ENCODE data around the gene OR6M1.
A peak's percentile ranks its signal among the peaks of the same experiment; 100 is the strongest.

The OR6M1 gene, protein sequence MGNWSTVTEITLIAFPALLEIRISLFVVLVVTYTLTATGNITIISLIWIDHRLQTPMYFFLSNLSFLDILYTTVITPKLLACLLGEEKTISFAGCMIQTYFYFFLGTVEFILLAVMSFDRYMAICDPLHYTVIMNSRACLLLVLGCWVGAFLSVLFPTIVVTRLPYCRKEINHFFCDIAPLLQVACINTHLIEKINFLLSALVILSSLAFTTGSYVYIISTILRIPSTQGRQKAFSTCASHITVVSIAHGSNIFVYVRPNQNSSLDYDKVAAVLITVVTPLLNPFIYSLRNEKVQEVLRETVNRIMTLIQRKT

DNA sequence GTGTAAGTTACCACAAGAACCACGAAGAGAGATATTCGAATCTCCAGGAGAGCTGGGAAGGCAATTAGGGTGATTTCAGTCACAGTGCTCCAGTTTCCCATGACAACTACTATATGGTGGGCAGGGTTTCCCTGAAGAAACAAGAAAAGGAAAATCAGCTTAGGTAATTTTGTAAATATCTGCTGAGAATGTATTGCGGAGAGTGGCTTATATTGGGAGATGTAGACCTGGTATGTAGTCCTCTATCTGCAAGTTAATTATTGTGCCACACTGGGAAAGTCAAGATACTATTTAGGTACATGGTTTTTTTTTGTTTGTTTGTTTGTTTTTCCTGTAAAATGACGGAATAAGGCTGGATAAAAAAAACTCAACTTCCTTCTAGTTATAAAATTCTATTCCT, at the start of gene OR6M1:
TSS of gene OR6M1 (minus strand) at position 101 of the 400 bp plus-strand sequence. CDS start at position 101, 0 bp downstream.
- no peak for DNase-seq (ENCODE audit: low spot score)

DNA sequence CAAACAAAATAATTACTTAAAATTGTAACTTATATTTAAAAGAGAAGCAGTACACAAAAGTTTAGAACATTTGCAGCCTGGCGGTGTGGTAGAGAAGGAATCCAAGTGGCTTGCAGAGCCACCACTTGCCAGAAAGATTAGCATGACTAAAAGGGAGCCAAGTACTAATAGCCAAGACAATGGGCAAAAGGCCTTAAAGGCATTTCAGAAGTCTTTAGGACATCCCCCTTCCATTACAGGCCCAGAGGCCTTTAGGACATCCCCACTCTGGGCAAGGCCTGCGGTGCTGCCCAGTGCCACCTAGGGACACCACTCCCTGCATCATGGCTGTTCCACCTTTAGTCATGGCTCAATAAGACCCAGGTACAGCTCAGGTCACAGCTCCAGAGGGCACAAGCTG, 46.9 kb upstream of the OR6M1 start:
- no peak for DNase-seq (ENCODE audit: low spot score)

DNA sequence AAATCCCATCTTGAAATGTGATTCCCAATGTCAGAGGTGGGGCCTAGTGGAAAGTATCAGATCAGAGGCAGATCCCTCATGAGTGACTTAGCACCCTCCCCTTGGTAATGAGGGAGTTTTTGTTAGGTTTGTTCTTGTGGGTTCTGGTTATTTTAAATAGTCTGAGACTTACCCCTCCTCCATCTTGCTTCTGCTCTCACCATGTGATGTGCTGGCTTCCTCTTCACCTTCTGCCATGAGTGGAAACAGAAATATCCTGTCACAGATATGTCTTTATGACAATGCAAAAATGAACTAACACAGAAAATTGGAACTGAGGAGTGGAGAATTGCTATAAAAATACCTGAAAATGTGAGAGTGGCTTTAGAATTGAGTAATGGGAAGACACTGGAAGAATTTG, 46.2 kb upstream of the OR6M1 start:
- DNase-seq (ENCODE audit: low spot score): no peak

DNA sequence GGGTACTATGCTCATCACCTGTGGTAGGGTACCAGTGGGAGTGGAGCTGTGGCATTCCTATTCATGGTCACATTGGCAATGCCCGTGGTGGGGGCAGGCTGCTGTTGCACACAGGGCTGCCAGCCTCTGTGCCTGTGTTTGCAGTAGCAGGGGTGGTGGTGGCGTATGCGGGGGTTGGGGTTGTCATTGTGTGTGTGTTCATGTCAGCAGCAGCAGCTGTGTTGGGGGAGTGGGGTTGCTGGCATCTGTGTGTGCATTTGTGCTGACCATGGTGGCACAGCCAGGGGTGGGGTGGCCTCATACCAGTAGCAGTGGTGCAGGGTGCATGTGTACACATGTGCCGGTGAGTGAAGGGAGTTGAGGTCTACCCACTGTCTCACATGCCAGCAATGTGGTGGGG, 45.0 kb upstream of the OR6M1 start:
- no peak for DNase-seq (ENCODE audit: low spot score)

DNA sequence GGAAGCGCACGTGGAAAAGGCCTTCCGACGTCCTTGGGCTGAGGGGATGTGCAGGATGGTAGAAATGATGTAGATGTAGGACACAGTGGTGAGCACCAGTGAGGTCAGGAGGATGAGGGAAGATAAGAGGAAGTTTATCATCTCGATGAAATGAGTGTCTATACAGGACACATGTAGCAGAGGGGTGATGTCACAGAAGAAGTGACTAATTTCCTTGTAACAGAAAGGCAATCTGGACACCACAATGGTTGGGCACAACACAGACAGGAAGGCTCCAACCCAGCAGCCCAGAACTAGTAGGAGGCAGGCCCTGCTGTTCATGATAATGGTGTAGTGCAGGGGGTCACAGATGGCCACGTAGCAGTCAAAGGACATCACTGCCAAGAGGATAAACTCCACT, 35.0 kb upstream of the OR6M1 start:
- no peak for DNase-seq (ENCODE audit: low spot score)

DNA sequence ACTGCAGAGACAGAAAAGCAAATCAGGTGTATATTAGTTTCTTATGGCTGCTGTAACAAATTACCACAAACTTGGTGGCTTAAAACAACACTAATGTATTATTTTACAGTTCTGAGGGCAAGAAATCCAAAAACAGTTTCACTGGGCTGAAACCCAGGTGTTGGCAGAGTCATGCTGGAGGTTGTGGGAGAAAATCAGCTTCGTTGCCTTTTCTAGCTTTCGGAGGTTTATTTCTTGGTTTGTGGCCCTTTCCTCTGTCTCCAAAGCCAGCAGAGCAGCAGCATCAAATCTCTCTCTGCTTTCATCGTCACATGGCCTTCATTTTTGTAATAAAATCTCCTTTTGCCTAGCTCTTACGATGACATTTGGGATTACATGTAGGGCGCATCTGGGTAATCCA, 33.0 kb upstream of the OR6M1 start:
- no peak for DNase-seq (ENCODE audit: low spot score)

DNA sequence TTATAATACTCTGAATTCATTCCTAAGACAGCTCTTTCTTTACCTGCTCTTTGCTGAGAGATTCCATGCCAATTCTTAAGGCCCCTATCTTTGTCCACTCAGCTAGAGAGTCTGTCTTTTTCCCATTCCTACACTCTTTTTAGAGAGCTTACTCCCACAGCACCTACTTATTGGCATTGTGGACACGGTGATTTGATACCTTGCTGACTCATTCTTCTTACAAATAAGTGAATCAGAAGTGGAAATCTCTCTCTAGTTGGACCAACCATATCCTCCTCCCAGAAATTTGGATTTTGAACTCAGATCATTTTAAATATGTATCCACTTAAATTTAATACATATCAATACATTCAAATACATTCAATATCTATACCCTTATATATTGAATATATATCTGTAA, 32.5 kb upstream of the OR6M1 start:
- no peak for DNase-seq (ENCODE audit: low spot score)

DNA sequence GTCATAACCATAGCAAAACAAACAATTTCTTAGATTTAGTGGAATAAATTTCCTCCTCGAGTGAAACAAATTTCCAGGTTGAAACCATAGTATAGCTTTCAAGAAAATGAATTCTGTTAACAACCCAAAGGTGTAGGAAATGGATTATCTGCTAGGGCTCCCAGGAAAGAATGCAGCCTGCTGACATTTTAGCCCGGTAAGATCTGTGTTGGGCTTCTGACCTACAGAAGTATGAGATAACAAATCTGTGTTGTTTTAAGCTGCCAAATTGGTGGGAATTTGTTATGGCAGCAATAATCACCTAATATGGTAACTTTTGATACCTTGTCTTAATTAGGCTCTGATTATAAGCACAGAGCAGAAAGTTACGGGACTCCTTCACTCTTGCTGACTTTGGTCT, 32.0 kb upstream of the OR6M1 start:
- no peak for DNase-seq (ENCODE audit: low spot score)

DNA sequence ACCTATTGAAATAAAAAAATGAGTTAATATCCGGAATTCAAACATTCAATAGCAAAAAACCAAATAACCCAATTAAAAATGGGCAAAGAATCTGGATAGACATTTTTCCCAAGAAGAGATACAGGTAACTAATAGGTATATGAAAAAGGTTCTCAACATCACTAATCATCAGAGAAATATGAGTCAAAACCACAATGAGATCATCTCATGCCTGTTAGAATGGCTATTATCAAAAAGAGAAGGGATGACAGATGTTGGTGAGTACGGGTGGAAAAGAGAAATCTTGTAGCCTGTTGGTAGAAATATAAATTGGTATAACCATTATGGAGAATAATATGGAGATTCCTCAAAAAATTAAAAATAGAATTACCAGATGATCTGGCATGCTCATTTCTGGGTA, 26.9 kb upstream of the OR6M1 start:
- DNase-seq (ENCODE audit: low spot score): no peak

DNA sequence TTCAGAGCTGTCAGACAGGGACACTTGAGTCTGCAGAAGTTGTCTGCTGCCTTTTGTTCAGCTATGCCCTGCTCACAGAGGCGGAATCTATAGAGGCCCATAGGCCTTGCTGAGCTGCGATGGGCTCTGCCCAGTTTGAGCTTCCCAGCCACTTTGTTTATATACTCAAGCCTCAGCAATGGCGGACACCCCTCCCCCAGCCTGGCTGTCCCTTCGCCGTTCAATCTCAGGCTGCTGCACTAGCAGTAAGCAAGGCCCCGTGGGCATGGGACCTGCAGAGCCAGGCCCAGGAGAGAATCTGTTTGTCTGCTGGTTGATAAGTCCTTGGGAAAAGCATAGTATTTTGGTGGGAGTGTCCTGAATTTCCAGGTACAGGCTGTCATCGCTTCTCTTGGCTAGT, 23.6 kb upstream of the OR6M1 start:
- DNase-seq (ENCODE audit: low spot score): no peak

DNA sequence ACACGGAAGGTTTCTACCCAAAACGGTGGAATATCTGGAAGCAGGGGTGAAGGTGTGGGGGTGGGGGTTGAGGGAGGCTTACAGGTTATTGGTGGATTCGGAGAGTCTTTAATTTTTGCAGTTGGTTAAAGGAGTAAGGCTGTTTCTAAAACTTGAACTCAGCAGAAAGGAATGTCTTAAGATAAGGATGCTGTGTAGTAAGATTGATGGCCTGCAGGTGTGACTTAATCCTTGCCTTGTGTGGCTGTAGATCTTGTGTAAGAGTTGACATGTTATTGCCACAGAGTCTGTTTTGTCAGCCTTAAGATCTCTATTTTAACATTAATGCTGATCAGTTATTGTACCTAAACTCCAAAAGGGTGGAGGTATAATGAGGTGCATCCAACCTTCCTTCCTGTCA, 16.4 kb upstream of the OR6M1 start:
- DNase-seq (ENCODE audit: low spot score): no peak

DNA sequence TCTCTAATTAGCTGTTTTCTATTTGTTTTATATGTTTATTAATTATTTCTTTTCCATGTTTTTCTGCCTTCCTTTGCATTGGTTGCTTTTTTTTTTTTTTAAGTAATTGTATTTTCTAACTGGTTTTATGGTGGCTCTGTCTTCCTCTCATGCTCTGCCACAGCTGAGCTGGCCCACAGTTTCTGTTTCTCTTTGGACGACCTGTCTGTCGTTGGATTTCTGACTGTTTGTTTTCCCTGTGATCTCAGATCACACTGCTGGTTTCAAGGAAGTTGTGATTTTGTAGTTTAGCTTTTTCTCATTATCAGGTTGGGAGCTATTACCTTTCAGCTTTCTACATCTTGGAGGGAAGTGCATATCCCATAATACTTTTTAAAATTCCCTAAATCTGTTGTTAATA, 15.9 kb upstream of the OR6M1 start:
- DNase-seq (ENCODE audit: low spot score): no peak

DNA sequence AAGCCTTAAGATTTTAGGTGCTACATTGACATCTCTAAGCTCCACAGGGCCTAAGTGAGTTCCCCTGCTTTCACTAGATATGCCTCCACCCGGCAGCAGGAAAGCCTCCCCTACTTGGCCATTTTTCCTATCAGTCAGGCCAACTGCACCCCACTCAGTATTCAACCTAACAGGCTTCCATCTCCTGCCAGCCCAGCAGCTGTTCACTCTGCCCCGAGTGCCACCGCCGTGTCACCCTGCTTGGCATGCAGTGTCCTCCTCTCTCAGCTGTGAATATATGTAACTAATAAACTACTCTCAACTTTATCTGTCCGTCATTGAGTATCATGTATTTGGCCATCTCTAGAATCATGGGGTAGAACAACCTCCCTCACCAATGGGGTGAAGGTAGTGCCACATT, 9.0 kb upstream of the OR6M1 start:
- no peak for DNase-seq (ENCODE audit: low spot score)

DNA sequence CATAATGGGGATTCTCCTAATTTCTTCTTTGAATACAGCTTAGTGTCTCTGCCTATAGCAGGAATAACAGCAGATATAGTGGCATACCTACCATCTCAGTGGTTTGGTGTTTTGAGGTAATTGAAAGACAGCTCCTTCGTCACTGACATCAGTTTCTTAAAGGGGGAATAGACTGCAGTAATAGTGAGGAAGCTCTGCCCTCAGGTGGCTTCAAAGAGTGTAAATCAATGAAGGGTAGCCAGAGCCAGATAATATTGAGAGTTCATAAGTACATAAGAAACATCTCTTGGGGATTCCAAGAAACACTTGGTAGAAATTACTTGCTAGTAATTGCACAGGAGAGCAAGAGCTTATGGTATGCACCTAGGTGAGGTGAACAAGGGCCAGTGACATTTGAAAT, 4.4 kb downstream of the OR6M1 start:
- DNase-seq (ENCODE audit: low spot score): no peak

DNA sequence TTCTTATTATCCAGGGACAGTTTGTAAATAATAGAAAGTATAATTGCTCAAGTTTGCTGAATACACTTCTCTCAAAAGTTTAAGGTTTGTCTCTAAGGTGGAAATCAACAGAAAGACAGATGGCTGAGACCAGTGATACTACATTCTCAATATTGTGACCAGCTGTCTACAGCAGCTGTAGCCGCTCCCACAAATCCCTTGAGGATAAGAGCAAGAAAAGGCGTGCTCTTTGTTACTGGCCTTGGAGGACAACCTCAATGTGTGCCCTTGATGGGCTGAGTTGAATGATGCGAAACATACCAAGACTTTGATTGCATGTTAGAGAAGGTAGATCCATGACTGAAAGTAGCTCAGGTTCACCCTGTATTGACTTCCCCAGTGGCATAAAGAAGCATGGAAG, 6.1 kb downstream of the OR6M1 start:
- no peak for DNase-seq (ENCODE audit: low spot score)

DNA sequence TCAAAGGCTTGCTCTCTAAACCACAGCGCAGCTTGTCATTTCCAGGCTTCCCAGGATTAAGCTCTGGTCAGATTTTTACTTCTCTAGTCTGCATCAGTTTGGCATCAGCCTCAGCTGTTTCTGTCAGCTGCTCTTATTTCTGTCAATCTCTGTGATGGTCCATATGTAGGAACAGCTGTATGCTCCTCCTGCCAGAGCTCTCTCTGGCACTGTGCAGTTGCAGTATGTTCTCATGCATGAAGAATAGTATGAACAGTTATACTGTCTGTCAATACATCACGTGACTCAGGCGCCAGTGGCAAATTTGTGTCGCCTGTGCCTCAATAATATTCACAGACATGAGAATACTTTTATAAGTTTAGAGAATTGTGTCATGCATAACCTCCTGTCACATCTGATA, 6.7 kb downstream of the OR6M1 start:
- no peak for DNase-seq (ENCODE audit: low spot score)

DNA sequence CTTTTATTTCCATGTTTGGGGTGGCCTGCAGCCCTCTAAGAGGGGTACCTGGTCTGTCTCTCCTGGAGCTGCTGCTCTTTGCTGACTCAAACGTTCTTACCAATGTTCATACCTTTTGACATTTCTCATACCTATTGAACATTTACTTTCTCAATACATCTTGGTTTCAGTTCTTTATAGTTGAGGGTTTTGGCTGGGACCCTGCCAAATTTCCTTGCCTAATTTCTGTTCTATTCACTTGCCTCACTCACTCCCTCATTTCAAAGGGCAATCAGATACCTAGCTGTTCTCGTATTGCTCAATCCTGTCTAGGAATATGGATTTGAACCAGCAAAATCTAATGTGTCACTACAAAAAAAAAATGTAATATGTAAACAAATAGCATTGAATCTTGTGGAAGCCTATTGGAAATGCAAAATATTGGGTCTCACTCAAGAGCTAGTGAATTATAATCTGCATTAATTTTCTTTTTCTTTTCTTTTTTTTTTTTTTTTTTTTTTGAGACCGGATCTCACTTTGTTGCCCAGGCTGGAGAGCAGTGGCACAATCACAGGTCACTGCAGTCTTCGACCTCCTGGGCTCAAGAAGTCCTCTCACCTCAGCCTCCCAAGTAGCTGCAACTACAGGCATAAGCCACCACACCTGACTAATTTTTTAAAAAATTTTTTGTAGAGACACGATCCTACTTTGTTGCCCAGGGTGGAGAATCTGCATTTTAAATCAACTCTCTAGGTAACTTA, 7.5 kb downstream of the OR6M1 start:
- DNase-seq (ENCODE audit: low spot score): no peak

DNA sequence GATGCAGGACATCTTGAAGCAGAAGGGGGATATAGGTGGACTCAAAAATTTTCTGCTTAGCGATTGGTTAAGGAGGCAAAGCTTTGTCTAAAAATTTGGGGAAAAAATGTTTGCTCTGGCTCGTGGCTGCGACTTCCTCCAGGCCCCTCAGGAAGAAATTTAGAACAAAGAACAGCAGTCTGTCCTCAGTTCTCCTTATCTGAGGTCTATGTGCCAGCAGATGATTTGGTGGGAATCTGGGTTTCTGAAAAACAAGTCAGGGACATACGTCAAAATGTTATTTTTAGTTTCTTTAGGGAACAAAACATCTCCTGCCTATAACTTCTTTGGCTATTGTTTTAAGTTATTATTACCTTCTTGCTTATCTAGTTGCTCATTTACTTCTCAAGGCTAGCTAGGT, 8.1 kb downstream of the OR6M1 start:
- DNase-seq (ENCODE audit: low spot score): no peak

DNA sequence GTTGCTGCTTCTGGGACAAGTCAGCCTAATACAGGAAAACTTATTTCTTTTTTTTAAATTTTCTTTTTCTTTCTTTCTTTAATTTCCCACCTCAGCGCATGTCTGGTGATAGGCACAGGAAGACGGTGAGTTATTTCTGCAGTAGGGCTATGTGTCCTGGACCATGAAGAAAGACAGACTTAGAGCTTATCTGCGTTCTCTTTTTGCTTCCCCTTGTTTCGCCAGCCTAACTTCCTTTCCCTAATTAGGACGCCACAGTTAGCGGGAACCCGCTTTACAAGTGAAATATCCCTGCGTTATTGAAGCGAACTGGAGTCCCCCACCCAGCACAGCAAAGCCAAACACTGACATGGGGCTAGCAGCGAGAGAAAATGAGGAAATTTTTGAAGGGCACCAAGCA, 8.6 kb downstream of the OR6M1 start:
- DNase-seq (ENCODE audit: low spot score): no peak

DNA sequence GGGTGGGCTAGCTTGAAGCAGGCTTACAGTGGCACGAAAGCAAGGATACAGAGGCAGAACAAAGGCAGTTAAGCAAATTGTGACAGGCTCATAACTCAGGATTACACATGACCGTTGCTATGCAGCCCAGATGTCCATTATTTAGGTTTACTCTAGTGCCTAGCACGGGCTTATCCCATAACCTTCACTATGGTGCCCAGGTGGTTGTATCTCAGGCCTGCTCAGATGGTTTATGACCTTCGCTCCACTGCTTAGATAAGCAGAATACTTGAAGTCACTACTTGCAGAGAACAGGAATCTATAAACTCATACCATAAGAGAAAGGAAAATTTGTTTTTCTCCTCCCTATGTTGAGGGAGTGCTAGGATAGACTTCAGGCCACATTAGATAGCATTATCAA, 9.0 kb downstream of the OR6M1 start:
- DNase-seq (ENCODE audit: low spot score): no peak

DNA sequence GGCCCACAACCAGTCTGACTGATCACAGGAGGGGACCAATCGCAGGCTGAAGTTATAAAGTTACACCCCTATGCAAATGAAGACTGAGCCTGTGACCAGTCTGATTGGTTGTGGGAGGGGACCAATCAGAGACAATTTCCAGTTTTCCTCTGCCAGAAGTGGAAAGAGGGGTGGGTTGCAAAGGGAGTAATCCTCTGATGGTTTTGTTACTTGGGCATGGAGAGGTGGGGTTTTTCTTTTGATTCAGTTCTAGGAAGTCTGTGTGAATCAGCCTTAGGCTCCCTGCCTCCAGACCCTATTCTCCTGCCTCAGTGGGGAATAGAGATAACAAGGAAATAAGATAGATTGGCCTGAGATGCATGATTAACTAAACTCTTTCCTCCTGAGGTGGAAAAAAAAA, 9.9 kb downstream of the OR6M1 start:
- DNase-seq (ENCODE audit: low spot score): peak; percentile 5

DNA sequence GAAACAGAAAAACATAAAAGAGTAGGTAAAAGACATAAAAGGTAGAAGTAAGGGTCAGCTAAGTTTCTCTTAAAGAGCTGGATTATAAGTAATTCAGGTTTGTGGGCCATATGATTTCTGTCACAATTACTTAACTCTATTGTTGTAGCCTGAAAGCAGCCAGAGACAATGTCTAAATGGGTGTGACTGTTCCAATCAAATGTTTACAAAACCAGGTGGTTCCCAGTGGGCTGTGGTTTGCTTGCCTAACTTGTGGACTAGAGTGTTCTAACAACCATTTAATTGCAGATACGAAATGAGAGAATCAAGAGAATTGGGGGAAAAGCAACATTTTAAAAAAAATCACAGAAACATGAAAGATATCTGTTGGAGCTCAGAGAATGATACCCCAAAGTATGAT, 22.6 kb downstream of the OR6M1 start:
- no peak for DNase-seq (ENCODE audit: low spot score)

DNA sequence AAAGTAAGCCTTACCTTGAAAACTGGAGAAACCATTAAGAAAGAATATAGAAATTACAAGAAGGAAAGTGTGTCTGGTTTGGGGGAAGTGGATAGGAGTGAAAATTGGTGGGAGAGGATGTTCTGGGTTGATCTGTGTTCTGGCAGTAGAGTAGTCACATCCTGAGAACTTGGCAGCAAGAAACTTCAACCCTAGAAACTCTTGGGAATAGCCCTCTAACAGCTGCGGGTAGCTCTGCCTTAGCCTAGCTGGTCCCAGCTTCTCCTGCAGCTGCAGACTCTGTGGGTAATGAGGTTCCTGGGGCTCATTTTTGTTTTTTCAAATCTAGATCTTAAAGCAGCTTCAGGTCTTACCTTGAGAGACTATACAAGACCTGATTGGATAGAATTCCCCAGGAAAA, 27.6 kb downstream of the OR6M1 start:
- no peak for DNase-seq (ENCODE audit: low spot score)
